ENCODE data around the gene ARL6IP4.
A peak's percentile ranks its signal among the peaks of the same experiment; 100 is the strongest.

ARL6IP4 gene

GRCh38 chr12:122951406-122951805 is 29.1 kb upstream of the ARL6IP4 start:
- Histone ChIP-seq H3K9me3 (no peaks in the 10 kb centered on the region), H3K36me3 (peaks cover 0 to 5% (median 0%) of the 10 kb centered on the region in 3 donors), H3K27me3 (no peaks in the 10 kb centered on the region), H3K27ac (no peak overlapping the region), H3K4me3 (no peak overlapping the region), H3K4me1 (peaks cover 9 to 15% (median 12%) of the 10 kb centered on the region in 4 donors)
- intact Hi-C loops (cut with DNase I; ENCODE audit: low total_unique reads): no loop called here
- TF ChIP-seq CTCF (IDR thresholded peaks at IDR 0.05): no peak
- DNase-seq: no peak

GRCh38 chr12:122951979-122952892 is 28.2 kb upstream of the ARL6IP4 start:
- peak; percentile 89 to 91 for TF ChIP-seq CTCF (IDR thresholded peaks at IDR 0.05)
- intact Hi-C loops (cut with DNase I; ENCODE audit: low total_unique reads): loop anchor here (1.0 to 2.0 kb wide), 2 partner anchors 92 to 159 kb away; no protein-coding TSS in a partner anchor
- peaks cover 0 to 13% (median 0%) of the 10 kb centered on the region in 3 donors for H3K36me3 ChIP-seq
- peak; percentile 73 to 83 for DNase-seq
- peaks cover under 1 to 9% (median 4%) of the 10 kb centered on the region in 4 donors for H3K4me1 ChIP-seq
- no peak overlapping the region for H3K4me3 ChIP-seq
- H3K27ac ChIP-seq: no peak overlapping the region
- H3K9me3 ChIP-seq: no peaks in the 10 kb centered on the region
- H3K27me3 ChIP-seq: no peaks in the 10 kb centered on the region

- TF ChIP-seq CTCF (IDR thresholded peaks at IDR 0.05): no peak
- DNase-seq: no peak
- Histone ChIP-seq H3K27me3 (no peaks in the 10 kb centered on the region), H3K36me3 (peaks cover 4 to 36% (median 12%) of the 10 kb centered on the region in 3 donors), H3K9me3 (no peaks in the 10 kb centered on the region), H3K4me3 (no peak overlapping the region), H3K4me1 (peaks cover 0 to 7% (median 0%) of the 10 kb centered on the region in 4 donors), H3K27ac (no peak overlapping the region)
- intact Hi-C loops (cut with DNase I; ENCODE audit: low total_unique reads): no loop called here
These were observed 25.3 kb upstream of the ARL6IP4 start for GRCh38 chr12:122955156-122955555.

- Histone ChIP-seq H3K9me3 (no peaks in the 10 kb centered on the region), H3K36me3 (peaks cover 4 to 38% (median 12%) of the 10 kb centered on the region in 3 donors), H3K27ac (no peak overlapping the region), H3K4me1 (peaks cover 0 to 7% (median 0%) of the 10 kb centered on the region in 4 donors), H3K27me3 (no peaks in the 10 kb centered on the region), H3K4me3 (no peak overlapping the region)
- TF ChIP-seq CTCF (IDR thresholded peaks at IDR 0.05): no peak
- DNase-seq: no peak
- intact Hi-C loops (cut with DNase I; ENCODE audit: low total_unique reads): no loop called here
These were observed 24.4 kb upstream of the ARL6IP4 start for GRCh38 chr12:122956035-122956434.

GRCh38 chr12:122958198-122958888 is 22.1 kb upstream of the ARL6IP4 start:
- H3K27me3 ChIP-seq: no peaks in the 10 kb centered on the region
- peaks cover 4 to 38% (median 12%) of the 10 kb centered on the region in 3 donors for H3K36me3 ChIP-seq
- no peaks in the 10 kb centered on the region for H3K9me3 ChIP-seq
- H3K27ac ChIP-seq: no peak overlapping the region
- no peak overlapping the region for H3K4me3 ChIP-seq
- no peak for TF ChIP-seq CTCF (IDR thresholded peaks at IDR 0.05)
- peaks cover 0 to 10% (median 0%) of the 10 kb centered on the region in 4 donors for H3K4me1 ChIP-seq
- intact Hi-C loops (cut with DNase I; ENCODE audit: low total_unique reads): no loop called here
- DNase-seq: no peak

Measured in tibial artery (tissue), 4 donors.